KG1 (cell line): ENCODE measurements around the gene SECTM1.
"Not testable (repeated sequence)": the region's sequence is repeated elsewhere in the genome, so short reads cannot be mapped to it uniquely, and the experiment has no call there.

Source experiments
- DNase-seq: peaks from one replicate; lab custom pipeline; 2025; lab: John Stamatoyannopoulos, UW

SECTM1 gene

DNA sequence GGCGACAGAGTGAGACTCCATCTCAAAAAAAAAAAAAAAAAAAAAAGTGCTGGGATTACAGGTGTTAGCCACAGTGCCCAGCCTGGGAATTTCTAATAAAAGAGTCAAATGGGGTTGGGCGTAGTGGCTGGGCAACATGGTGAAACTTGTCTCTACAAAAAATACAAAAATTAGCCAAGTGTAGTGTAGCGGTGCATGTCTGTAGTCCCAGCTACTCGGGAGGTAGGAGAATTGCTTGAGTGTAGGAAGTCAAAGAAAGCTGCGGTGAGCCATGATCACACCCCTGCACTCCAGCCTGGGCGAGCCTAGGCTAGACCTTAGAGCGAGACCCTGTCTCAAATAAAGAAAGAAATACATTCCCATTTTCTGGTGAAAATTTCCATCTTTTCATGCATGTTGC lies 35.6 kb upstream of the SECTM1 start:
- no peak for DNase-seq

DNA sequence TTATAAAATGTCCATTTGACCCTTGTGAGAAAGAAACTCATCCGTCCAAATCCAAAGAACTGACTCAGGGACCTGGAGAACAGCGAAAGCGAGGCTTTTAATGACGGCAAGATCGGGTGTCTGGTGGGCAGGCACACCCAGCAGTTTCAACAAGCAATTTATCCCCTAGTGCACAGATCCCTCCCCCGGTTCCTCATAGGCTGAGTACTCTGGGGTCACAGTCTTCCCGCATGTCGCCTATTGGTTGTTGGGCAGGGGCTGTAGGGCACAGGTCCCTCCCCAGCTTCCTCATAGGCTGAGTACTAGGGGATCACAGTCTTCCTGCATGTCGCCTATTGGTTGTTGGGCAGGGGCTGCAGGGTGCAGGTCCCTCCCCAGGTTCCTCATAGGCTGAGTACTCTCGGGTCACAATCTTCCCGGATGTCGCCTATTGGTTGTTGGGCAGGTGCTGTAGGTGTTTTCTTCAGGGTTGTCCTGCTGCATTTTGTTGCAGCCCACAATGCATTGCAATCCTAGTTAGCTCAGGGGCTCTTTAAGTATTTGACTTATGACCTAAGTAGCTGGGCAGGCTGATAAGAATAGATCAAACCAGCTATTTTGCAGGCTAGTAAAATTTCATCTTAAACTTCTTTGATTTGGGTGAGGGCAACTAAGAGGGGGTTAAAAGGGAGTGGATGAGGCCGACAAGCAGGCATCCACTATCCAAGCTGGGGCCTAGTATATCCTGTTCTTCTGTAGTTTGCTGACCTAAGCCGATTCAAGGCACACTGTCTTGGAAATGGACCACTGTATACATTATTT lies 34.4 kb upstream of the SECTM1 start:
- DNase-seq, result no peak

DNA sequence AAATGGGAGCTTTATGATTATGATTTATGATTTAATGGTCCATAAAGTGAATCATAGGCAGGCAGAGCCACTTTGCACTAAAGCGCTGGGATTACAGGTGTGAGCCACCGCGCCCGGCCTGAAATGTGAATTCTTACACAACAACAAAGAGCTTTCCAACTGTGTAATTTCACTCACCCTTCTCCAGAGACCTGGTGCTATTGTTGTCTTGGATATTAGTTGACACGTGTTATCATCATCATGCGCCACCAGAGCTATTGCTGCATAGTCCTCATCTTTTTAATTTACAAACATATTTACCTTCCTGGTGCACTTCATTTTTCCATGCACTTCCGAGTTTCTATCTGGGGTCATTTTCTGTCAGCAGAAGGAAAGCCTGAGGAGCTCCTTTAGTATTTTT lies 33.2 kb upstream of the SECTM1 start:
- DNase-seq, result no peak

DNA sequence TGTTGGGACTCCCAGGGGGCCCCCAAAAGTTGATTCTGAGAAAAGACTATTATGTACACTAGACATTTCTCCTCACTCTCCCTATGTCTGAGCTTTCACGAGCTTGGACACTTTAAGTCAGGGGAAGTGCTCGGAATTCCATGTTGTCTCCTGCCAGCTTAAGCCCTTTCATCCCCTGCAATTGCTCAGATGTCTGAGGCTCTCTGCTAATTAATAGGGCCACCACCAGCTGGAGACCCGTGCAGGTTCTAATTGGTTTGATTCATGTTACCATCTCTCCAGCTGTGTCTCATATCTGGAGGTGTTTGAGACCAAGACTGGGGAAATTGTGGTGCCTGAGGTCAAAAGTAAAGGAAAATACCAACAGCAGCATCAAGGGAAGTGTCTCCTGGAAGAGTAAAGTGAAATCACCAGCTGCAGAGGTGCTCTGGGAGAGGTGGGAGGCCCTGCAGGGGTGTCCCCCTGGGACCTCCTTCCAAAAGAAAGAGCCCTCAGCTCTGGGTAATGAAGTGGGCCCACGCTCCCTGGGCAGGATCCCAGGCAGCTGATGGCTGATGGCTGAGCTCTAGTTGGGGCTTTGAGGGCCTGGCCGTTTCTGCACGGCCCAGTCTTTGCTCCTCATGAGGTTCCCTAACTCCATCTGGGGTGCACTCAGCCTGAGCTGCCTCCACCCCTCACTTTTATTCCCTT lies 32.2 kb upstream of the SECTM1 start:
- DNase-seq, result no peak

DNA sequence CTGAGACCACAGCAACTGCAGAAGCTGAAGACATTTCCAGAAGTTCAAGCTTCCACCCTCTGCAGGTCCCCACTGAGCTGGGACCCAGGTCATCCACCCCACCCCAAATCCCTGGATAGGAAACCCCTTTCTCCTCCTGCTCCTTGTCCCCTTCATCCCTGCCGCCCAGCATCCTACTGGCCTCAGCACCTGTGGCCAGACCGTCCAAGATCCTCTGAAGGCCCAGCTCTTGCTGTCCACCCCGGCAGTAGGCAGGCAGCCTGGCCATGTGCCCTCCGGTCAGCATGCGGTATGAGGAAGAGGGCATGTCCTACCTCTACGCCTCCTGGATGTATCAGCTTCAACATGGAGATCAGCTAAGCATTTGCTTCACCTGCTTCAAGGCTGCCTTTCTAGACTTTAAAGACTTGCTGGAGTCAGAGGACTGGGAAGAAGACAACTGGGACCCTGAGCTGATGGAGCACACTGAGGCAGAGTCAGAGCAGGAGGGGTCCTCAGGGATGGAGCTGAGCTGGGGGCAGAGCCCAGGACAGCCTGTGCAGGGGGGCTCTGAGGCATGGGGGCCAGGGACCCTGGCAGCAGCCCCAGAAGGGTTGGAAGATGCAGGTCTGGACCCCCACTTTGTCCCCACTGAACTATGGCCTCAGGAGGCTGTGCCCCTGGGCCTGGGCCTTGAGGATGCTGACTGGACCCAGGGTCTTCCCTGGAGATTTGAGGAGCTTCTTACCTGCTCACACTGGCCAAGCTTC lies 28.5 kb upstream of the SECTM1 start:
- DNase-seq, result no peak

DNA sequence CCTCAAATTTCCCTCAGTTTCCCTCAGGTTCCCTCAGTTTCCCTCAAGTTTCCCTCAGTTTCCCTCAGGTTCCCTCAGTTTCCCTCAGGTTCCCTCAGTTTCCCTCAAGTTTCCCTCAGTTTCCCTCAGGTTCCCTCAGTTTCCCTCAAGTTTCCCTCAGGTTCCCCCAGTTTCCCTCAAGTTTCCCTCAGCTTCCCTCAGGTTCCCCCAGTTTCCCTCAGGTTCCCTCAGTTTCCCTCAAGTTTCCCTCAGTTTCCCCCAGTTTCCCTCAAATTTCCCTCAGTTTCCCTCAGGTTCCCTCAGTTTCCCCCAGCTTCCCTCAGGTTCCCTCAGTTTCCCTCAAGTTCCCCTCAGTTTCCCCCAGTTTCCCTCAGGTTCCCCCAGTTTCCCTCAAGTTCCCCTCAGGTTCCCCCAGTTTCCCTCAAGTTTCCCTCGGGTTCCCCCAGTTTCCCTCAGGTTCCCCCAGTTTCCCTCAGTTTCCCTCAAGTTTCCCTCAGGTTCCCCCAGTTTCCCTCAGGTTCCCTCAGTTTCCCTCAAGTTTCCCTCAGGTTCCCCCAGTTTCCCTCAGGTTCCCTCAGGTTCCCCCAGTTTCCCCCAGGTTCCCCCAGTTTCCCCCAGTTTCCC lies 26.0 kb upstream of the SECTM1 start:
- DNase-seq, result not testable (repeated sequence)

DNA sequence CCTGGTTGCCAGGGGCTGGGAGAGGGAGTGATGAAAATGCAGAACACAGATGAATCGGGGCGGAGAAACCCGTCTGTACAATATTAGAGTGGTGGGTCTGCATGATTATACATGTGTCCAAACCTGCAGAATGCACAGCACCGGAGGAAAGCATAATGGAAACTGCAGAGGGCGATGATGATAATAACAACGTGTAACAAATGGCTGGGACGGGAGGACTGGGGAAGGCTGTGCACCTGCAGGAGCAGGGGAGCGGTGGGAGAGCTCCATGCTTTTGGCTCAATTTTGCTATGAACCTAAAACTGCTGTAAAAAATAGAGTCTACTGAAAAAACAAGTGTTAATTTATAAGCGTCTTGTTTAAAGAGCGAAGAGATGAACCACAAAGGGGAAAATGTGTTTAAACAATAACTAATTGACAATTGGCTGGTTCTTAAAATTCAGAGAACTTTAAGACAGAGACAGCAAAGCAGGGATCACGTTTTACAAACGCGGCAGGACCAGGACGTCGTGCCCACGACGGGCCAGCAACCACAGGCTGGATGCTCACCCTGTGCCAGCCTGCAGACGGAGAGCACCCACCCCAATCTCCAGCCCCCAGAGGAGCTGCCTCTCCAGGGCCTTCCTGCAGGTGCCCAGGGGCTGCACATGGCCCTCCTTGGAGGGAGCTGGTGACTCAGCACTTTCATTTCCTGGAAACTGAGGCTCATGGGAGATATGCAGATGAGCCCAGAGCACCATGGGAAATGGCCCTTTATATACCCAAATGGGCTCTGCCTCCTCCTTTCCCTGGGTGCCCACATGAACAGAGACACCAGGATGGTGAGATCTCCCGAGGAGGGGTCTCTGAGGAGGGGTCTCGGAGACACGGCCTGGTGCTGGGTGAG lies 25.1 kb upstream of the SECTM1 start, which contains the start of gene TEX19:
Gene TEX19, plus strand, starts transcription at position 783 of the 886 bp plus-strand sequence. CDS start 2,904 bp downstream, outside the sequence.
- DNase-seq, result no peak

DNA sequence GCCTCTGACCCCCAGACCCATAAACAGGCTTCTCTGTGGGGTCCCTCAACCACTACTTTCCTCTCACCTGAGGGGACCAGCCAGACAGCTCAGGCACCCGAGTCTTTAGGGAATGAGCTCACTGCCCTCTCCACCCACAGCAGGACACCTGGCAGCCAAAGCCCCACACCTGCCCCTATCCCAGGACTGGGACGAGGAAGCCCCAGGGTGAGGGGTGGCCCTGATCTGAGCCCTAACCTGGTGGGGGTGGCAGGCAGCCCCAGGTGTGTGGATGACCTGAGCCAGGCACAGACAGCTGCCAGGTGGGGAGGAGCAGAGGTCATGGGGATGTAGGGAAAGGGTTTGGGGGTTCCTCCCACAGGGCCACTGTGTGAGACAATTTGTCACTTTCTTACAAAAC lies 23.8 kb upstream of the SECTM1 start:
- no peak for DNase-seq

DNA sequence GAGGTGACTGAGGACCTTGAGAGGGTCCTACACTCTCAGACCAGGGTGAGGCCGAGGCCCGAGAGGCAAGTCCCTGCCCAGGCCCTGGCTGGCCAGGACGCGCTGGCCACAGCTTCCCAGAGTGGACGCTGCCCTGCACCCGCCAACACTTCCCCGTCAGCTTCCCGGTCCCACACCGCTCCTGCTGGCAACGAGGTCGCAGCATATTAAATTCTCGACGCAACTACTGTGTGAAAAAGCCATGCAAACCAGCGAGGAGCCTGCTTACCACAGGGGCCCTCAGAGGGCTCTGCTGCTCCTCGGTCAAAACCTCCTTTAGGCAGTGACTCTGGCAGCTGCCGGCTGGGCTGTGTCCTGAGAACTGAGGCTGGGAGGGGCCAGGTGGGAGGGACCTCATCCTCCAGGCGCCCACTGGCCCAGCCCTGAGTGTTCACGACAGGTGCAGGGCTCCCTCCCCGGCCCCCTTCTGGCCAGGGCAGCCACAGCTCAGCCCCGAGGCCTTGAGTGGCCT lies 23.3 kb upstream of the SECTM1 start:
- no peak for DNase-seq

DNA sequence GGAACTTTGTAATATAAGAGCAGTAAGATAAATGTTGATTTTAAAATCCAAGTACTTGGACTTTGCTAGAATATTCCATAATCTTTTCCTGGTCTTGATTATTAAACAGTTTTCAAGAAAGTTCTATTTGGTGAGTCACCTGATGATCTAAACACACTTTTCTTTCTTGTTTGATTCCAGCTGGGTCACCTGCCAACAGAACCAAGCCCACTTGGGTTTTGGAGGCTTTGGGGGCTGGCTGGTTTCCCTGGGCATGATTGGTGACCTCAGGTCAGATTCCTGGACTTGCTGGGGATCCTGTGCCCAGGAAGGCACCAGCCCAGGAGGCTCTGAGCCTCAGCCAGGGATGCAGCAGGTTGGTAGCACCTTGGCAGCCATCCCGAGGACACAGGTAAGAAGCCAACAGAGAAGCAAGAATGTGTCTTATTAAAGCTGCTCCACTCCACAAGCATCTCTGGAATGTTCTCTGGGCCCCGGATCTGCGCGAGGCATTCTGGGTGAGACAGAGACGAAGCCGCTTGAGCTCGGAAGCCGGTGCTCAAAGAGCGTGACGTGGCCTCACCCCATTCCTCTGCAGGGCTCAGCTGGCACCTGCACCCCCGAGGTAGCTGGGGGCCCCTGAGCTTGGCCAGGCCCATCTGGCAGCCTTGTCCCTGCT lies 22.3 kb upstream of the SECTM1 start:
- no peak for DNase-seq

DNA sequence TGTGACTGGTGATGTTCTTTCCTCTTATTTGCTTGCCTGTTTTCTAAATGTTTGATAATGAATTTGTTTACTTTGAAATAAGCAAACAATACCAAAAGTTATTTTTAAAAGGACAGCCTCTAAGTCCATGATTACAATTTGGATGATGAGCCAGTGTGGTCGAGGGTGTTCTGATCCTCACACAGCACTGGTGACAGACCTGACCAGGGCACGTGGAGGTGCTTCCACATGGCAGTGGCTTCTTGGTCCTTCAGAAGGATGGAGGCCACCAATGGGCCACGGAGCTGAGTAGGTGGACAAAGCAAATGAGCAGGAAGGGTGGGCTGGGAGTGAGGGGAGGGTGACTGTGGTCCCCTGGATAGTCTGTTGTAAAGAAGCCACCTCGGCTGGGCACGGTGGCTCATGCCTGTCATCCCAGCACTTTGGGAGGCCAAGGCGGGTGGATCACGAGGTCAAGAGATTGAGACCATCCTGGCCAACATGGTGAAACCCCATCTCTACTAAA lies 21.3 kb upstream of the SECTM1 start:
- DNase-seq, result no peak

DNA sequence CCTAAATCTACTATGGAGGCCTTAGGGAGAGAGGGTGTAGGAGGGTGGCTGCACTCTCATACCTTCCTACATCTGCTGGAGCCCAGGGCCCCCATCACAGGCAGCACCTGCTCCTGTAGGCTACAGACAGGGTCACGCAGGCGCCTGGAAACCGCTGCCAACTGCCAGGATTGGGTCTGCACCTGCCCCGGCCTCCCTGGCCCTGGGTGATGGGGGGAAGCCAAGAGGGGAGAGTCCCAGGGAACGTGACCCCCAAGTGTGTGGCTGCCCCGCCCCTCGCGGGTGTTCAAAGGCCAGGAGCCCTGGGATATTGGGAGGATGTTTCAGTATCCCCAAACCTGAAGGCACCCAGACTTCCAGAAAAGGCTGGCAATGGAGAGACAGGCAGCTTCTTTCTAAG lies 19.9 kb upstream of the SECTM1 start:
- no peak for DNase-seq

DNA sequence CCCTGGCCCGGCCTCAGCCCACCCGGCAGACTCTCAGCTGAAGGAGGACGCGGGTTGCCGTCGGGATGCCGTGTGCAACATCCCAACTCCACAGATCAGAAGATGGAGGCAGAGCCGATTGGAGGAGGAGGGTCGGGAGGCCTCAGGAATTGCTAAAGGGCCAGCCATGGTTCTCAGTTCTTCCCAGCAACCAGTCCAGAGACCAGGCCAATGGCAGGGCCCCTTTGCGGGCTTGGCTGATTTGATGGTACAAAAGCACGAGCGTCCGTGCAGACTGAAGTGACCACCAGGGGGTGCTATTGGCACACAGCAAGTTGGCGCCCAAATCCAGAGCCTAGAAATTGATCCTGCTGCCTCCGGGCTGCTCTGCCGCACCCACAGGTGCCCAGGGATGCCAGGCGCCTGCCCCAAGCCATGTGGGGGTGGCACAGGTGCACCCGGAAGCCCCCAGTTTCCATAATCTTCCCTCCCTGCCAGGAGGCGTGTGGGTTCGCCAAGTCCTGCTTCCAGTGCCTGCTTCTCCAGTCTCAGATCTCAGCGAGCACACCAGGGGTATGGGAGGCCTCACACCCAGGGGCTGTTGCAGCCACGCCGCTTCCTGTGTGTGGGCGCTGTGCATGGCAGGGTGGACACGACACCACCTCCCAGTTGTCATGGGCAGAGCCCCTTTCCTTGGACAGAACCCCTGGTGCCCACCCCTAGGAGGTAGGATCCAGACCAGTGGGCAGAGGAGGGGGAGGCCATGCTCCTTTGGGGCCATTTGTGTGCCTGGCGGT lies 18.3 kb upstream of the SECTM1 start:
- peak; percentile 58 for DNase-seq

DNA sequence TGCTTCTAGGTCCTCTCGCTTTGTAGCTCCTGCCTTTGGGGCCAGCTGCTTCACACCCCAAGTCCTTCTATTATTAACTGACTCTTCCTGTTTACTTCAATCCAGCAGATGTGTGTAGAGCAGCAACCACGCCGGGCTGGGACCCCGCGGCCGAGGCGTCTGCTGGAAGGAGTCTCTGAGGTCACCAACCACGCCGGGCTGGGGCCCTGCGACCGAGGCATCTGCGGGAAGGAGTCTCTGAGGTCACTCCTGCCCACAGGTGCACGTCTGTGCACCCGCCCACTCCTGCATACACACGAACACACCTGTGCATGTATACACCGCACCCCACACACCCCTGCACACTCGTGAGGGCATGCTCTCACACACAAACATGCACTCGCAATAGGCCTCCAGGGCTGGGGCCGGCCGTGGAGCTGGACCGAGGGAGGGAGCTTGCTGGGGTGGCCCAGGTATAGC lies 17.7 kb upstream of the SECTM1 start:
- no peak for DNase-seq

DNA sequence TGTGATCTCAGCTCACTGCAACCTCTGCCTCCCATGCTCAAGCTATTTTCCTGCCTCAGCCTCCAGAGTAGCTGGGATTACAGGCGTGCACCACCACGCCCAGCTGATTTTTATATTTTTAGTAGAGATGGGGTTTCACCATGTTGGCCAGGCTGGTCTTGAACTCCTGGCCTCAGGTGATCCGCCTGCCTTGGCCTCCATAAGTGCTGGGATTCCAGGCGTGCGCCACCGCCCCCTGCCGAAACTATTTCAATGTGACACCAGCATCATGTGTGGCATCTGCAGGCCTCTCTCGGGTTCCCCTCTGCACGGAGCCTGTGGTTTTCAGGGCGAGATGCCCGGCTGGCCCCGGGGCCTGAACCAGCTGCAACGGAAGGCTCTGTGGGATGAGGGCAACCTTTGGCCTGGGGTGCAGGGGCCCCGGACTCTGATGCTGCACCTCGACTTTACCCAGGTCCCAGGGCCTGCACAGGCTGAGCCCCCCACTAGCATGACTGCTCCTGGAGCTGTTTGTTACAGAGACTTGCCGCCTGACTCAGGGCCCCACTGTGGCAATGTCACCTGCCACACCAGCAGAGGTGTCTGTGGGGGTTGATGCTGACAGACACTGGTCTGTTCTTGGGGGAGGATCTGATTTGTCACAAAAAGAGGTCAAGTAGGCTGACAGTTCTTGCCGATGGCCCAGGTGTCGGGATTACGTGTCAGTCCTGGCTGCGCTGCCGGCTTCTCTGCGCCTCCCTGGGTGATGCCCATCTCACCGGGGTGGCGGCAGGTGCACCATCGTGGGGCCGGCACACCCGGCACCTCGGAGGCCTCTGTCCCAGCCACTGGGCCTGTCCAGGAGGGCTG lies 16.8 kb upstream of the SECTM1 start:
- DNase-seq, result no peak

DNA sequence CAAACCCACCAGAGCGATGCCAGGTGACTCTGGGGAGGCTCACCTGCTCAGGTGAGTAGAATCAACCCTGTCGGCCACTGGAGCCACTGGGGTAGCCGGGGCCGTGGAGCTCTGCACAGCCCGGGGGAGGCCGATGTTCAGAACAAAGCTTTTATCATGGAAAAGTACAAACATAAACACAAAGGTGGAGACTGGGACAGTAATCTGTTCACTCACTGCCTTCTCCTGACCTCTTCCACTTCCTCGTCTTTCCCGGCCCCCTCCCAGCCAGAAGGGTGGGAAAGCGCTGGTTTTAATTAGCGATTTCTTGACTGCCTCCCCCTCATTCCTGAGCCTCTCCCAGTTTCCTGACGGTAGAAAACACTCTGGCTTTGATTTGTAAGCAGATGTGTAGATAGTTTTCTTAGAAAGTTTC lies 15.7 kb upstream of the SECTM1 start:
- no peak for DNase-seq

DNA sequence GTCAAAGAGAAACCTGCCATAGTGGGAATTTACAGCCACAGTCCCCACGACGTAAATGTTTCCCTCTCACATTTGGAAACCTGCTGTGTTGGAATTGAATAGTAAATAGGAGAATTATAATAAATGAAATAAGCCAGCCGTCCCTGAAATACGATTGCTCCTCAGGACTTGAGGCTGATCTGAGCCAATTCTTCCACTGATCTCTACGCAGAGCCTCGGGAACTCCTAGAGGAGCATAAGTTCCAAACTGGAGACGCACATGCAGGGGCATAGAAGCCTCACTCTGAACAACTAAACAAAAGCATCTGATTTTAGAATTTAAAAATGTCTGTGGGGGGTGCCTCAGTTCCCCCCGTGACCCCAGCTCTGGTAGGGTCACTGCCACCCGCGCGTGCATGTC lies 15.3 kb upstream of the SECTM1 start:
- no peak for DNase-seq

DNA sequence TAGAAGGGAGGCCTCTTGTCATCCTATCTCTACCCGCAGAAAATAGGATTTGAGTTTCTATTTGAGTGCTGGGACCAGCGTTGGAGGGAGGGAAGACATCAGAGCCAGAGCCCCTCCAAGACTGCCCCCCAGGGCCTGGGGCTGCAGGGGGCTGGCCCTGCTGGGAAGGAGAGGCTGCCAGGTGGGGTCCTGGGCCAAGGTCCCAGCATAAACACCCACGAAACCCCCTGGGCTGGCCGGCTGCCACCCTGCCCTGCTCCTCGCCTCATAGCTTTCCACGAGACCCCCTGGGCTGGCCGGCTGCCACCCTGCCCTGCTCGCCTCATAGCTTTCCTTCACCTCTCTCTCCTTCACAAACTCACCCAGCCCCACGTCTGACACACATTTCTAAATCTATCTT lies 14.9 kb upstream of the SECTM1 start:
- DNase-seq, result no peak
